Iris pigment epithelial cell (primary cell): Measurements from ENCODE around the gene PSRC1.
A peak's percentile ranks its signal among the peaks of the same experiment; 100 is the strongest.

Source experiments
- DNase-seq: peaks from one replicate; pipeline ENCODE4 v3.0.0-alpha.2; 2011; ENCODE audit warnings: low read depth

The PSRC1 gene

DNA sequence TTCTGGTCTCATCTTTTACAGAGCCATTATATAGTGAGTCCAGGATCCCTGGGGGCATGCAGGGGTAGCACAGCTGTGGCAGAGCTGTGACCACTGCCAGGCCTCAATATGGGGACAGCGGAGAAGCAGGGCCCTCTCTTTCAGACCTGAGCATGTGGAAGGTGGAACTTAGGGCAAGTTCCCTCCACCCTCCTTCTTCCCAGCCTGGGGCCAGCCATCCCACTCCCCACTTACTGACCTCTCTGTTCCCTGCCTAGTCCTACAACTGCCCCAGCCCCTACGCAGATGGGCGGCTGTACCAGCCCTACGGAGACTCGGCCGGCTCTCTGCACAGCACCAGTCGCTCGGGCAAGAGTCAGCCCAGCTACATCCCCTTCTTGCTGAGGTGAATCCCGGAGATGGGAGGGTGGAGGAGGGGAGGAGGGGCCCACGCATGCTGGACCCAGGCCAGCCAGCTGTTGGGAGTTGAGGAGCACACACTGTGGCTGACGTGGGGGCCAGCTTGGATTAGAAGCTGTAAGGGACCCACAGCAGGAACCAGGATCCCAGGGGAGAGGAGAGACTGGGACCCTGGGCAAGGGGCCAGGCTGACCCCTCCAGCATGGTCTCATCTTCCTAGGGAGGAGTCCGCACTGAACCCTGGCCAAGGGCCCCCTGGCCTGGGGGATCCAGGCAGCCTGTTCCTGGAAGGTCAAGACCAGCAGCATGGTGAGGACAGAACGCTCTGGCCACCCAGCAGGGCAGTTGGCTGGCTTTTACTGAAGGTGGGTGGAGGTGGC is 10.7 kb downstream of the PSRC1 start:
- DNase-seq: no peak

DNA sequence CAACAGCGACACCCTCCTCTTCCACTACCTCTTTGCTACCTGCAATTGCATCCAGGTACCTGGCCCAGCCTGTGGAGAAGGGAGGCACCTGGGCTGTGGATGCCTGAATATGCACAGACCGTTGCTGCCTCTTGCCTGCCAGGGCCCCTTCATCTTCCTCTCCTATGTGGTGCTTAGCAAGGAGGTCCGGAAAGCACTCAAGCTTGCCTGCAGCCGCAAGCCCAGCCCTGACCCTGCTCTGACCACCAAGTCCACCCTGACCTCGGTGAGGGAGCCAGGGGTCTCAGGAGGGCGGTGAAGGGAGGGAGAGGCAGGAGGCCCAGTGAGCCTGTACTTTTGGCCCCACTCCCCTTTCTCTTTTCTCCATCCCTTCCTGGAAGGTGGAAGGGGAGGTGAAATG is 11.5 kb downstream of the PSRC1 start:
- DNase-seq: no peak

GRCh38 chr1:109270623-109271317 is 12.2 kb downstream of the PSRC1 start:
- no peak for DNase-seq

- DNase-seq: no peak
These were observed 12.8 kb downstream of the PSRC1 start for GRCh38 chr1:109269981-109270622.

GRCh38 chr1:109269212-109269980 is 13.5 kb downstream of the PSRC1 start:
- DNase-seq: no peak

DNA sequence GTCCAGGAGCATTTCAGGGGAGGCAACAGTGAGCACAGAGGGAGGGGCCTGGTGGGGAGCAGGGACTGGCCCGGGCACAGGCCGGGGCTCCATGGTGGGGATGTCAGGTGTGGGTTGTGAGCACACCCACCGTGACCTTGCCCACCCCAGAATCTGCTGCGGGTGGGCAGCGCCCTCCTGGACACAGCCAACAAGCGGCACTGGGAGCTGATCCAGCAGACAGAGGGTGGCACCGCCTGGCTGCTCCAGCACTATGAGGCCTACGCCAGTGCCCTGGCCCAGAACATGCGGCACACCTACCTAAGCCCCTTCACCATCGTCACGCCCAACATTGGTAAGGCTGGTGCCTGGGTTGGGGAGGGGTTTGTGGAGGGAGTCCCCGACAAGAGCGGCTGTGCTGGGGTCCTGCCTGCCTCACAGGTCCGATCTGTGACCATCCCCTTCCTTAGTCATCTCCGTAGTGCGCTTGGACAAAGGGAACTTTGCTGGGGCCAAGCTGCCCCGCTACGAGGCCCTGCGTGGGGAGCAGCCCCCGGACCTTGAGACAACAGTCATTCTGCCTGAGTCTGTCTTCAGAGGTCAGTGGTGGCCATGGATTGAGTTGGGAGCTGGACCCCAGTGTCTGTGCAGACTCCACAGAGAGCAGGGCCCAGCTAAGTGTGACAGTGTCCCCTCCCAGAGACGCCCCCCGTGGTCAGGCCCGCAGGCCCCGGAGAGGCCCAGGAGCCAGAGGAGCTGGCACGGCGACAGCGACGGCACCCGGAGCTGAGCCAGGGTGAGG is 14.3 kb downstream of the PSRC1 start:
- DNase-seq: no peak

GRCh38 chr1:109267743-109268300 is 15.1 kb downstream of the PSRC1 start:
- DNase-seq: no peak

DNA sequence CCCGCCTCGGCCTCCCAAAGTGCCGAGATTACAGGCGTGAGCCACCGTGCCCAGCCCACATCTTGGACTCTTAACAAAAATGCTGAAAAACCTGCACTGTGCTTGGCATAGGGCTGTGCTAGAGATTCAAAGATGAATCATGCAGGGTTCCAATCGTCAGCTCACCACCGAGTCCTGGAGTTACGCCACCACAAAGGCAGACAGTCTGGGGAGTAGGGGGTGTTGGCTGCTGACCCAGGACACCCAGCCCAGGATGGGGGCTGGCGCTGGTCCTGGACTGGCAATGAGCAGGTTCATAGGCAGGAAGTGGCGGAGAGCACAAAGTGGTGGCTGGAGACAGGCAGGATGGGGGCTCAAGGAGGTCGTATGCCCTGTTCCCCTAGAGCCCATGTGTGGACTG is 16.0 kb downstream of the PSRC1 start:
- DNase-seq: peak; percentile 62

DNA sequence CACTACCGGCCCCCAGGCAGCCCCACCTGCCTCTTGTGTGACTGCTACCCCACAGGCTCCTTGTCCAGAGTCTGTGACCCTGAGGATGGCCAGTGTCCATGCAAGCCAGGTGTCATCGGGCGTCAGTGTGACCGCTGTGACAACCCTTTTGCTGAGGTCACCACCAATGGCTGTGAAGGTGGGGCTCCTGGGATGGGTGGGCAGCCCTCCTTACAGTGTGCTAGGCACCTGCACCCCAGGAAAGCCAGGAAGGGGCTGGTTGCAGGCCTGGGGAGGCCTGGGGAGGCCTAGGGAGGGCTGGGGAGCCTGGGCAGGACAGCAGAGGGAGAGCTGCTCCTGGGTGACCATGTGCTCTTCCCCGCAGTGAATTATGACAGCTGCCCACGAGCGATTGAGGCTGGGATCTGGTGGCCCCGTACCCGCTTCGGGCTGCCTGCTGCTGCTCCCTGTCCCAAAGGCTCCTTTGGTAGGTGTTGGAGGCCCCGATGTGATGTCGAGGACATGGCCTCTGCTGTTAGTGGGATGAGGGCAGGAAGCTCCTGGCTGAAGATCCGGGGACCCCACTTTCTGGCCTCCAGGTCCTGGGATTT is 17.1 kb downstream of the PSRC1 start:
- no peak for DNase-seq

- DNase-seq: no peak
These were observed 17.9 kb downstream of the PSRC1 start for GRCh38 chr1:109265016-109265415.

GRCh38 chr1:109264379-109264755 is 18.6 kb downstream of the PSRC1 start:
- DNase-seq: no peak

DNA sequence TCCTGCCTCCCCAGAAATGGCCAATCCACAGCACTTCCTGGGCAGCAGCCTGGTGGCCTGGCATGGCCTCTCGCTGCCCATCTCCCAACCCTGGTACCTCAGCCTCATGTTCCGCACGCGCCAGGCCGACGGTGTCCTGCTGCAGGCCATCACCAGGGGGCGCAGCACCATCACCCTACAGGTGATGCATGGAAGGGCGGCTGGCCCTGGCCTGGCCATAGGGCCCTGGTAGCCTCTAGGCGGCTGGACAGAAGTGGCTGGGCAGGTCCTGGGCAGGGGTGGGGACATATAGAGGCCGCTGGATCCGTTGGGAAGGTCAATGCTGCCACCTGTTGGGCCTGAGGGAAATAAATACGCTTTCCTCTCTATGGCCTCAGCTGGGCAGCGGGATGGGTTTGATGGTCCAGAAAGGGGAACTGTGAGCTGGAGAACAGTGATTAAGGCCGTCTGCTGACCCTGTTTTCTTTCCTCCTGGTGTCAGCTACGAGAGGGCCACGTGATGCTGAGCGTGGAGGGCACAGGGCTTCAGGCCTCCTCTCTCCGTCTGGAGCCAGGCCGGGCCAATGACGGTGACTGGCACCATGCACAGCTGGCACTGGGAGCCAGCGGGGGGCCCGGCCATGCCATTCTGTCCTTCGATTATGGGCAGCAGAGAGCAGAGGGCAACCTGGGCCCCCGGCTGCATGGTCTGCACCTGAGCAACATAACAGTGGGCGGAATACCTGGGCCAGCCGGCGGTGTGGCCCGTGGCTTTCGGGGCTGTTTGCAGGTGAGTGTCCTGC is 19.2 kb downstream of the PSRC1 start:
- peak; percentile 64 for DNase-seq

- no peak for DNase-seq
These were observed 19.7 kb downstream of the PSRC1 start for GRCh38 chr1:109263234-109263596.

DNA sequence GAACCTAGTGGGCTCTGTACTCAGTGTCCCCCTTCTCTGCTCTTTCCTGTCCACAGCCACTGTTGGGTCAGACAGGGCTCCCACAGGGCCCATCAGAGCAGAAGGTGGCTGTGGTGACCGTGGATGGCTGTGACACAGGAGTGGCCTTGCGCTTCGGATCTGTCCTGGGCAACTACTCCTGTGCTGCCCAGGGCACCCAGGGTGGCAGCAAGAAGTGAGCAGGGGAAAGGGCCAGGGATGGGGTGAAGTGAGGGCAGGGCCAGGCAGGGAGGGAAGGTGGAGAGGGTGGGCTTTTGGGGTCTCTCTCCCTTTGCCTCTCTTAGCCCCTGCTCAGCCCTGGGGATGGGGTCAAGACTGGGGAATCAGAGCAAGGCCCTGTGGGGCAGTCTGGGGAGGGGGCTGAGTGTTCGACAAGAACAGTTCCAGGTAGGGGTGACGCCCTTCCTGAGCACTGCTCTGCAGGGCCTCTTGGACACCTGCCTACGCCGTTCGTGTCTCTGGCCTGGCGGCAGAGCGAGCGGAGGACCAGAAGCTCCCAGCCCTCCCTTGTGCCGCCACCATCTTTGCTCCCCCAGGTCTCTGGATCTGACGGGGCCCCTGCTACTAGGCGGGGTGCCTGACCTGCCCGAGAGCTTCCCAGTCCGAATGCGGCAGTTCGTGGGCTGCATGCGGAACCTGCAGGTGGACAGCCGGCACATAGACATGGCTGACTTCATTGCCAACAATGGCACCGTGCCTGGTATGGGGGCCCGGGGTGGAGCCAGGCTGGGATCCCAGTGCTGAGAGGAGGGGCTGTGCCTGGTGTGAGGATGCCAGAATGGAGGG is 20.5 kb downstream of the PSRC1 start:
- DNase-seq: no peak

DNA sequence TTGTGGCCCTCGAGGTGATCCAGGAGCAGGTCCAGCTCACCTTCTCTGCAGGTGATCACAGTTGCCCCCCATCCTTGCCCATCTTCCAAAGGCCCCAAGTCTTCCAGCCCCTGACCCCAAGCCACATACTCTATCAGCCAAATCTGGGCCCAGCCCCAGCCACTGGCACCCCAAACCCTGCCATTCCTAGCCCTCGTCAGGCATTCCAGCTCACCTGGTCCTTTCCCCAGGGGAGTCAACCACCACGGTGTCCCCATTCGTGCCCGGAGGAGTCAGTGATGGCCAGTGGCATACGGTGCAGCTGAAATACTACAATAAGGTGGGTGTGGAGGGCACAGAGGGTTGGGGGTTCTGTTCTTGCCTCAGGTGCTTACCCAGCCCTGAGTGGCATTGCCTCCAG is 21.4 kb downstream of the PSRC1 start:
- no peak for DNase-seq

DNA sequence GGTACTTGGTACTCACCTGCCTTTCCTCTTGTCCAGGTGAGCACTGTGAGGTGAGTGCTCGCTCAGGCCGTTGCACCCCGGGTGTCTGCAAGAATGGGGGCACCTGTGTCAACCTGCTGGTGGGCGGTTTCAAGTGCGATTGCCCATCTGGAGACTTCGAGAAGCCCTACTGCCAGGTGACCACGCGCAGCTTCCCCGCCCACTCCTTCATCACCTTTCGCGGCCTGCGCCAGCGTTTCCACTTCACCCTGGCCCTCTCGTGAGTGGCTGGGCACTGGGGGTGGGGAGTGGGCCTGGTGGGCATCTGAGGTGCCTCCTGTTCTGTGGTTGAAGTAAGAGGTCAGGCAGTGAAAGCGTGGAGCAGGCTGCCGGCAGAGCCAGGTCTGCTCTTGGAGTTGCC is 21.9 kb downstream of the PSRC1 start:
- DNase-seq: no peak

DNA sequence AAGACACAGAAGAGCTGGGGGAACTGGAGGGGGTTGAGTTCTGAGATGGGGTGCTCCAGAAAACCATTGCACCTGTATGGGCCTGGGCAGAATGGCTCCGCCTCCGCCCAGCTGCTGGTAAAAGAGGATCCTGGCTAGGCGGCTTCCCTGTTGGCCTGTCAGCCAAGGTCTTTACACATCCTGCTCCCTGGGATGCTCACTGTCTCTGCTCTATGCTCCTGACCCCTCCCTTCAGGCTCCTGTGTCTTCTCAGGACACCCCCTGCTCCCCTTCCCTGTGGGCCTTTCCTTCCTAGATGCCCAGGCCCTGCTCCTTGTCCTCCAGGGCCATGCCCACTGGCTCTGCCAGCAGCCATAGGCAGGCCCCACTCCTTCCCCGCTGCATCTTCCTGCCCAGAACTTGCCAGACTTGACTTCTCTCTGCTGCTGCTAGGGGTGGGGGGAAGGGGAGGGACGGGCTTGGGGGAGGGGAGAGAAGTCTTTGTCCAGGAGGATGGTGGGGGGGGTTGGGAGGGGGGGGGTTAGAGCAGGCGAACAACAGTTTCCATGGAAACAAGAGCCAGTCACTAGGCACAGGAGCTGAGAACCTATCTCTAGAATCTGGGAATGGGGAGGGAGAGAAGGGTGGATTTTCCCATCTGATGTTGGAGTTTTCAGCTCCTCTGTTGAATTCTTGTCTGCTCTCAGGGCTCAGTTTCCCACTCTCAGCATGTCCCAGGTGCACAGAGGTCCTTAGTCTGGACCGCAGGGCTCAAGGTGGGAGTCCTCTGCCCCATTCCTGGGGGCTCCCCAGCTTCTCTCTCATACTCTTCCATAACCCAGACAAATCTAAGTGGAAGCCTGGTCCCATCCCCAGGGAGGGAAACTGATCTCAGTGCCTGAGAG is 23.0 kb downstream of the PSRC1 start:
- DNase-seq: no peak
